KMS-11 (cell line): Measurements from ENCODE around the gene PTX4.

Experiments used
- H2AFZ ChIP-seq: fragments of 200-600 bp; sonication (generic); 2 replicates; pipeline ENCODE4 v1.6.1; 2016; ENCODE audit warnings: antibody characterized with exemption, mixed run types, low read depth
- H3K27ac ChIP-seq: fragments of 200-600 bp; sonication (generic); 2 replicates; pipeline ENCODE4 v1.6.1; 2016; ENCODE audit warnings: mild to moderate bottlenecking, mixed run types
- H3K27me3 ChIP-seq: fragments of 200-600 bp; sonication (generic); 2 replicates; pipeline ENCODE4 v1.6.1; 2017; ENCODE audit warnings: mild to moderate bottlenecking, low read depth, mixed run types, moderate library complexity; ENCODE audit not compliant: insufficient read depth
- H3K36me3 ChIP-seq: fragments of 200-600 bp; sonication (generic); 2 replicates; pipeline ENCODE4 v1.6.1; 2017; ENCODE audit warnings: mild to moderate bottlenecking, mixed run types; ENCODE audit not compliant: insufficient read depth
- H3K4me1 ChIP-seq: fragments of 200-600 bp; sonication (generic); 2 replicates; pipeline ENCODE4 v1.6.1; 2016; ENCODE audit warnings: mild to moderate bottlenecking, low read depth, mixed run types; ENCODE audit not compliant: poor library complexity, severe bottlenecking
- H3K4me2 ChIP-seq: fragments of 200-600 bp; sonication (generic); 2 replicates; pipeline ENCODE4 v1.7.0; 2016; ENCODE audit warnings: mild to moderate bottlenecking, mixed run types
- H3K4me3 ChIP-seq: fragments of 200-600 bp; sonication (generic); IDR thresholded peaks from 2 replicates; pipeline ENCODE4 v1.6.1; 2017; ENCODE audit warnings: low read depth, low read length, mixed read lengths; ENCODE audit not compliant: insufficient read depth
- H3K79me2 ChIP-seq: fragments of 200-600 bp; sonication (generic); 2 replicates; pipeline ENCODE4 v1.6.1; 2016; ENCODE audit warnings: low read depth, mixed run types; ENCODE audit not compliant: insufficient read depth
- H3K9ac ChIP-seq: fragments of 200-600 bp; sonication (generic); 2 replicates; pipeline ENCODE4 v1.6.1; 2016; ENCODE audit warnings: mild to moderate bottlenecking, mixed run types
- H4K20me1 ChIP-seq: fragments of 200-600 bp; sonication (generic); 2 replicates; pipeline ENCODE4 v1.6.1; 2016; ENCODE audit warnings: mild to moderate bottlenecking, mixed run types; ENCODE audit not compliant: insufficient read depth
- CTCF ChIP-seq: fragments of 200-600 bp; sonication (generic); conservative IDR thresholded peaks from 2 replicates; pipeline ENCODE4 v1.6.1; 2017; ENCODE audit warnings: low read depth, mild to moderate bottlenecking, antibody characterized with exemption, low read length, moderate library complexity, mixed read lengths

Gene PTX4

GRCh38 chr16:1502092-1503004 lies 13.6 kb upstream of the PTX4 start:
- H3K4me3 ChIP-seq = no peak overlapping the region
- H2AFZ ChIP-seq = no peak overlapping the region
- H3K79me2 ChIP-seq = no peaks in the 10 kb centered on the region
- H4K20me1 ChIP-seq = no peaks in the 10 kb centered on the region
- no peak overlapping the region for H3K9ac ChIP-seq
- TF ChIP-seq CTCF = no peak
- H3K4me1 ChIP-seq = no peaks in the 10 kb centered on the region
- H3K27me3 ChIP-seq = no peaks in the 10 kb centered on the region
- no peak overlapping the region for H3K27ac ChIP-seq
- H3K36me3 ChIP-seq = peaks cover 10% of the 10 kb centered on the region; the same call in 1 of the 2 replicates
- no peak overlapping the region for H3K4me2 ChIP-seq

- Histone ChIP-seq H3K4me1 (no peaks in the 10 kb centered on the region), H3K27ac (no peak overlapping the region), H3K36me3 (peaks cover 10% of the 10 kb centered on the region; the same call in 1 of the 2 replicates)
Observed at GRCh38 chr16:1501630-1502029, 12.9 kb upstream of the PTX4 start.

GRCh38 chr16:1500465-1501150 lies 11.9 kb upstream of the PTX4 start:
- Histone ChIP-seq H3K27ac (no peak overlapping the region), H4K20me1 (no peaks in the 10 kb centered on the region), H3K79me2 (no peaks in the 10 kb centered on the region), H3K4me1 (no peaks in the 10 kb centered on the region), H3K4me2 (no peak overlapping the region), H3K4me3 (no peak overlapping the region), H2AFZ (no peak overlapping the region), H3K9ac (no peak overlapping the region), H3K36me3 (peaks cover 10% of the 10 kb centered on the region; the same call in 1 of the 2 replicates), H3K27me3 (no peaks in the 10 kb centered on the region)
- no peak for TF ChIP-seq CTCF

More at GRCh38 chr16:1501630-1502029, 12.9 kb upstream of the PTX4 start:
- no peaks in the 10 kb centered on the region for H4K20me1 ChIP-seq
- no peak overlapping the region for H3K4me2 ChIP-seq
- H3K27me3 ChIP-seq = no peaks in the 10 kb centered on the region
- H2AFZ ChIP-seq = no peak overlapping the region
- no peak overlapping the region for H3K4me3 ChIP-seq
- no peak for TF ChIP-seq CTCF
- no peak overlapping the region for H3K9ac ChIP-seq
- H3K79me2 ChIP-seq = no peaks in the 10 kb centered on the region

GRCh38 chr16:1499756-1500464 lies 11.2 kb upstream of the PTX4 start:
- TF ChIP-seq CTCF = no peak
- Histone ChIP-seq H4K20me1 (no peaks in the 10 kb centered on the region), H3K27ac (no peak overlapping the region), H3K9ac (no peak overlapping the region), H3K79me2 (0 out of 2 replicates have a peak, but pooled peaks cover 4% of the 10 kb centered on the region), H3K4me3 (no peak overlapping the region), H3K4me2 (no peak overlapping the region), H3K4me1 (no peaks in the 10 kb centered on the region), H3K27me3 (no peaks in the 10 kb centered on the region), H2AFZ (no peak overlapping the region), H3K36me3 (peaks cover 10% of the 10 kb centered on the region; the same call in 1 of the 2 replicates)
